A673 (cell line): Measurements from ENCODE around the gene GPX4. TPM values are rescaled to one million over a fixed set of nuclear protein-coding genes. Genes with fewer than 3 reads are reported as not detected.

Experiments
- BruUV-seq: library from RNA; stranded (reverse); fragments of 400-500 nt; replicated peaks from 2 replicates; lab custom pipeline; 2021; lab: Mats Ljungman, UMichigan
- CTCF ChIA-PET: fragments of 300-600 bp; sonication (Branson Sonifier 250); formaldehyde crosslinking; loops from one replicate; lab custom pipeline; 2022; ENCODE audit warnings: antibody characterized with exemption; lab: Charles Lee
- POLR2A ChIA-PET: fragments of 300-600 bp; sonication (Branson Sonifier 250); formaldehyde crosslinking; loops from one replicate; lab custom pipeline; 2022; ENCODE audit warnings: antibody characterized with exemption; ENCODE audit not compliant: low non-redundant PET; lab: Charles Lee
- DNase-seq: peaks from one replicate; pipeline ENCODE4 v3.0.0-alpha.2; 2015; ENCODE audit warnings: low spot score
- H3K27ac ChIP-seq: fragments of 200-600 bp; sonication (generic); 2 replicates; pipeline ENCODE4 v1.5.1; 2016; ENCODE audit warnings: mixed run types, low read depth, mild to moderate bottlenecking, mixed read lengths, antibody characterized with exemption, low read length; ENCODE audit not compliant: poor library complexity, severe bottlenecking
- H3K27me3 ChIP-seq: fragments of 200-600 bp; sonication (generic); replicated peaks from 2 replicates; pipeline ENCODE4 v1.6.1; 2017; ENCODE audit warnings: mixed run types, low read depth, mild to moderate bottlenecking, mixed read lengths, antibody characterized with exemption, low read length; ENCODE audit not compliant: insufficient read depth, poor library complexity
- H3K36me3 ChIP-seq: fragments of 200-600 bp; sonication (generic); 2 replicates; pipeline ENCODE4 v1.6.1; 2016; ENCODE audit warnings: mixed run types, mild to moderate bottlenecking, mixed read lengths, antibody characterized with exemption, low read length; ENCODE audit not compliant: insufficient read depth, poor library complexity, severe bottlenecking
- H3K4me1 ChIP-seq: fragments of 200-600 bp; sonication (generic); 2 replicates; pipeline ENCODE4 v1.6.1; 2017; ENCODE audit warnings: mixed run types, mild to moderate bottlenecking, mixed read lengths, antibody characterized with exemption, low read length; ENCODE audit not compliant: insufficient read depth, poor library complexity, severe bottlenecking
- H3K4me3 ChIP-seq: fragments of 200-600 bp; sonication (generic); 2 replicates; pipeline ENCODE4 v1.5.1; 2016; ENCODE audit warnings: low read depth, mixed run types, mild to moderate bottlenecking, mixed read lengths, low read length; ENCODE audit not compliant: poor library complexity, severe bottlenecking
- H3K9me3 ChIP-seq: fragments of 200-600 bp; sonication (generic); 2 replicates; pipeline ENCODE4 v1.6.1; 2016; ENCODE audit warnings: mixed run types, low read depth, mild to moderate bottlenecking, mixed read lengths, antibody characterized with exemption, low read length; ENCODE audit not compliant: poor library complexity, severe bottlenecking
- CTCF ChIP-seq: fragments of 300-800, 200-600 bp; sonication (generic); conservative IDR thresholded peaks from 2 replicates; pipeline ENCODE4 v1.5.1; 2017; ENCODE audit warnings: low read depth, mild to moderate bottlenecking, antibody characterized with exemption, low read length, moderate library complexity, mixed read lengths
- EZH2 ChIP-seq: fragments of 200-600 bp; sonication (generic); IDR thresholded peaks from 2 replicates; pipeline ENCODE4 v1.6.1; 2017; ENCODE audit warnings: borderline replicate concordance, low read depth, mild to moderate bottlenecking, mixed read lengths, antibody characterized with exemption, low read length; ENCODE audit not compliant: poor library complexity, severe bottlenecking
- intact Hi-C: fragments of 100-400 bp; cut with micrococcal nuclease; formaldehyde crosslinking; loops from one replicate; pipeline ENCODE4 v1.10.0; 2022; ENCODE audit not compliant: unreplicated experiment
- total RNA-seq: library from RNA; stranded (reverse); gene quantifications from 2 replicates; pipeline ENCODE4 v1.2.3, GENCODE V29; 2021

The GPX4 gene
- total RNA-seq, 1 experiment from 2014 or later: 368 TPM

GRCh38 chr19:1110809-1111640, 7.2 kb downstream of the GPX4 start:
- CTCF ChIA-PET: interaction anchor here (0.8 kb wide), 1 partner anchor 83 kb away, joined by 3 read pairs; no protein-coding TSS in a partner anchor
- Histone ChIP-seq H3K9me3 (no peaks in the 10 kb centered on the region), H3K36me3 (peaks cover 29% of the 10 kb centered on the region), H3K27ac (no peak overlapping the region), H3K27me3 (no peaks in the 10 kb centered on the region), H3K4me3 (no peak overlapping the region), H3K4me1 (peaks cover 20% of the 10 kb centered on the region)
- BruUV-seq: no TSS peak
- DNase-seq: no peak
- intact Hi-C loops: loop anchor here (5.0 kb wide), 2 partner anchors 66 to 81 kb away; no protein-coding TSS in a partner anchor
- POLR2A ChIA-PET: no interaction called here
- TF ChIP-seq EZH2: no peak
- TF ChIP-seq CTCF: no peak

GRCh38 chr19:1111641-1112267, 8.0 kb downstream of the GPX4 start:
- no peak for TF ChIP-seq CTCF
- TF ChIP-seq EZH2: no peak
- Histone ChIP-seq H3K9me3 (no peaks in the 10 kb centered on the region), H3K4me3 (no peak overlapping the region), H3K27me3 (no peaks in the 10 kb centered on the region), H3K36me3 (peaks cover 27% of the 10 kb centered on the region), H3K4me1 (peaks cover 15% of the 10 kb centered on the region), H3K27ac (no peak overlapping the region)
- no TSS peak for BruUV-seq
- no peak for DNase-seq
- ChIA-PET CTCF (interaction anchor here (0.6 to 0.7 kb wide), 3 partner anchors 47 to 275 kb away, joined by 3 to 6 read pairs (median 3); partner anchors contain the start of gene CBARP), POLR2A (interaction anchor here (0.6 kb wide), 1 partner anchor 37 kb away, joined by 6 read pairs; no protein-coding TSS in a partner anchor)
- intact Hi-C loops: loop anchor here (5.0 kb wide), 2 partner anchors 66 to 81 kb away; no protein-coding TSS in a partner anchor

GRCh38 chr19:1112268-1113029, 8.7 kb downstream of the GPX4 start:
- BruUV-seq: no TSS peak
- ChIA-PET CTCF (interaction anchor here (0.6 to 1.4 kb wide), 5 partner anchors 11 to 276 kb away, joined by 3 to 6 read pairs (median 4); partner anchors contain the start of gene CBARP), POLR2A (interaction anchor here (0.6 kb wide), 1 partner anchor 37 kb away, joined by 6 read pairs; no protein-coding TSS in a partner anchor)
- H3K27ac ChIP-seq: peak overlapping the region; percentile 54
- TF ChIP-seq CTCF (no peak), EZH2 (no peak)
- DNase-seq: no peak
- peaks cover 27% of the 10 kb centered on the region for H3K36me3 ChIP-seq
- H3K4me3 ChIP-seq: no peak overlapping the region
- H3K4me1 ChIP-seq: peaks cover 9% of the 10 kb centered on the region
- intact Hi-C loops: loop anchor here (5.0 kb wide), 2 partner anchors 65 to 80 kb away; no protein-coding TSS in a partner anchor
- H3K9me3 ChIP-seq: no peaks in the 10 kb centered on the region
- H3K27me3 ChIP-seq: no peaks in the 10 kb centered on the region
